ENCODE measurements around the gene CPAMD8. TPM values are rescaled to one million over a fixed set of nuclear protein-coding genes. Genes with fewer than 3 reads are reported as not detected.

The CPAMD8 gene
- total RNA-seq, 4 donors from 2014 or later: 5.4 to 9.7 (median 9.1) TPM

DNA sequence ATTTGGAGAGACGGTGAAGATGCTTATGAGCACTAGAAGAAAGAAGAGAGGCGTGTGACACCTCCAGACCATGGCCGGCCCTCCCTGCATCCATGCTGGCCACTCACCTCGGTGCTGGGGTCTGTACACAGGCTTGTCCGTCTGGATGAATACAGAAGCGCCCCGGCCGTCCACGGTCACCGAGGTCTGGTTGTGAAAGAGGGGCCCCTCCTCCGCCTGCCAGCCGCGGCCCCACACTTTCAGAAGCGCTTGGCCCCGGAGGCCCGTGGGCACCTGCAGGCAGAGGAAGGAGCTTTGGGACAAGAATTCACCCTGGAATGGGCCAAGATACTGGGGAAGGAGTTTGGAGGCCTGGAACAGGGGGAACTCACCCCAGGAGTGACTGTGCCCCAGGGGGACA lies 15.1 kb downstream of the CPAMD8 start:
- Histone ChIP-seq H3K27me3 (peaks cover 2% of the 10 kb centered on the region), H3K4me3 (no peak overlapping the region), H3K9me3 (no peaks in the 10 kb centered on the region), H3K27ac (no peak overlapping the region), H3K36me3 (no peaks in the 10 kb centered on the region), H3K4me1 (no peaks in the 10 kb centered on the region)
- TF ChIP-seq EP300 (IDR thresholded peaks at IDR 0.05): no peak
- no peak for TF ChIP-seq POLR2A (IDR thresholded peaks at IDR 0.05)
- no peak for TF ChIP-seq POLR2AphosphoS5 (IDR thresholded peaks at IDR 0.05)
- TF ChIP-seq, protein P1, sequence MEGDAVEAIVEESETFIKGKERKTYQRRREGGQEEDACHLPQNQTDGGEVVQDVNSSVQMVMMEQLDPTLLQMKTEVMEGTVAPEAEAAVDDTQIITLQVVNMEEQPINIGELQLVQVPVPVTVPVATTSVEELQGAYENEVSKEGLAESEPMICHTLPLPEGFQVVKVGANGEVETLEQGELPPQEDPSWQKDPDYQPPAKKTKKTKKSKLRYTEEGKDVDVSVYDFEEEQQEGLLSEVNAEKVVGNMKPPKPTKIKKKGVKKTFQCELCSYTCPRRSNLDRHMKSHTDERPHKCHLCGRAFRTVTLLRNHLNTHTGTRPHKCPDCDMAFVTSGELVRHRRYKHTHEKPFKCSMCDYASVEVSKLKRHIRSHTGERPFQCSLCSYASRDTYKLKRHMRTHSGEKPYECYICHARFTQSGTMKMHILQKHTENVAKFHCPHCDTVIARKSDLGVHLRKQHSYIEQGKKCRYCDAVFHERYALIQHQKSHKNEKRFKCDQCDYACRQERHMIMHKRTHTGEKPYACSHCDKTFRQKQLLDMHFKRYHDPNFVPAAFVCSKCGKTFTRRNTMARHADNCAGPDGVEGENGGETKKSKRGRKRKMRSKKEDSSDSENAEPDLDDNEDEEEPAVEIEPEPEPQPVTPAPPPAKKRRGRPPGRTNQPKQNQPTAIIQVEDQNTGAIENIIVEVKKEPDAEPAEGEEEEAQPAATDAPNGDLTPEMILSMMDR (IDR thresholded peaks at IDR 0.05): no peak
- 82% methylated on average over 13 of the region's 16 CpGs for WGBS
- DNase-seq (ENCODE audit: low spot score in 2 of 2): no peak

DNA sequence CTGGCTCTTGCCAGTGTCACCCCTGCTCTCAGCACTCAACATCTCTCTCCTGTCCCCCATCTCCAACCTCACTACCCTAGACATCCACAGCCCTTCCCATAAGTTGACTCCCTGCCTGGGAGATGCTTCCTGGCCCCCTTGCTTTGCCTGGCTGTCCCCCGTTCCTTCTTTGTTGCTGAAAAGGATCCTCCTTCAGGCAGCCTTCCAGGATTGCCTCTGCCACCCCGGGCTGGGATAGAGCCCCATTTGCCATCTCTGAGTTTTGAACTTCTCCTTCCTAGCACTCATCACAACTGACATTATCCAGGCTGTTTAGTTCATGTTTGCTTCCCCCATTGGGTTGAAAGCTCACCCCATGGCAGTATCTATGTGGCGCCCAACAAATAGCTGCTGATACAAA lies 20.0 kb downstream of the CPAMD8 start:
- whole genome bisulfite sequencing: 93% methylated on average over 3 of the region's 3 CpGs
- no peaks in the 10 kb centered on the region for H3K4me1 ChIP-seq
- no peak for TF ChIP-seq POLR2AphosphoS5 (IDR thresholded peaks at IDR 0.05)
- TF ChIP-seq POLR2A (IDR thresholded peaks at IDR 0.05): no peak
- TF ChIP-seq EP300 (IDR thresholded peaks at IDR 0.05): no peak
- TF ChIP-seq, protein P1 (IDR thresholded peaks at IDR 0.05): no peak

DNA sequence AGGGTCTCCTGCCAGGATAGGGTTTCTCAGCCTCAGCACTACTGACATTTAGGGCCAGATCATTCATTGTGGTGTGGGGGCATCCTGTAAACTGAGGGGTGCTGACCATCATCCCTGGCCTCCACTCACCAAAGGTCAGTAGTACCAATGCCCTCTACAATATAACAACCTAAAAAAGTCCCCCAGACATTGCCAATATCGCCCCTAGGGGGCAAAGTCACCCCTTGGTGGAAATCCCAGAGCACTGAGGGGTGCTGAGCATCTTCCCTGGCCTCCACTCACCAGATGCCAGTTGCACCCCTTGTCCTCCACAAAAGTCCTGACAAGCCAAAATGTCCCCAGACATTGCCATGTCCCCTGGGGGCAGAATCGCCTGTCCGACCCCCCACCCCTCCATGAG lies 21.6 kb downstream of the CPAMD8 start:
- no peaks in the 10 kb centered on the region for H3K9me3 ChIP-seq
- no peak for TF ChIP-seq POLR2AphosphoS5 (IDR thresholded peaks at IDR 0.05)
- no peak for DNase-seq (ENCODE audit: low spot score in 2 of 2)
- H3K36me3 ChIP-seq: no peaks in the 10 kb centered on the region
- H3K4me1 ChIP-seq: no peaks in the 10 kb centered on the region
- 89% methylated on average over 3 of the region's 3 CpGs for WGBS
- no peak overlapping the region for H3K4me3 ChIP-seq
- H3K27me3 ChIP-seq: peaks cover 12% of the 10 kb centered on the region
- no peak overlapping the region for H3K27ac ChIP-seq

More for the DNA sequence above, 20.0 kb downstream of the CPAMD8 start:
- Histone ChIP-seq H3K27ac (no peak overlapping the region), H3K4me3 (no peak overlapping the region), H3K27me3 (peaks cover 10% of the 10 kb centered on the region), H3K9me3 (no peaks in the 10 kb centered on the region), H3K36me3 (no peaks in the 10 kb centered on the region)
- no peak for DNase-seq (ENCODE audit: low spot score in 2 of 2)

DNA sequence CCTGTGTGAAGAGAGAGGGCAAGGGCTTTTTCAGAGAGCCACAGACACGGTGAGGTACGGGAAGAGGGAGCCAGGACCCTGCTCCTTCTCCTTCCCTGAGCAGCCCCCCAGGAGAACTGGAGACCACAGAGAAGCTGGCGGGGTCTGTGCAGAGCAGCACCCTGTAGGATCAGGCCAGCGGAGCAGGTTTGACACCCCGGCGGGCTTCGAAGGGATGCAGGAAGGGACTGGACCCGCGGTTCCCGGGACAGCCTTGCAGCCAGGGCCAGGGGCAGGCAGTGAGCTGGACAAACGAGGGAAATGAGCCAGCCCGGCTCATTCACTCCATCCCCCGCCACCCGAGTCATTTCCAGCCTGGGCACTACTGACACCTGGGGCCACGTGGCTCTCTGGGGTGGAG lies 22.2 kb downstream of the CPAMD8 start:
- Histone ChIP-seq H3K27me3 (peaks cover 12% of the 10 kb centered on the region), H3K27ac (no peak overlapping the region), H3K4me1 (no peaks in the 10 kb centered on the region), H3K36me3 (no peaks in the 10 kb centered on the region), H3K9me3 (no peaks in the 10 kb centered on the region), H3K4me3 (no peak overlapping the region)
- no peak for DNase-seq (ENCODE audit: low spot score in 2 of 2)
- 87% methylated on average over 6 of the region's 15 CpGs for WGBS
- TF ChIP-seq, protein P1 (IDR thresholded peaks at IDR 0.05): no peak
- TF ChIP-seq POLR2AphosphoS5 (IDR thresholded peaks at IDR 0.05) (no peak), EP300 (IDR thresholded peaks at IDR 0.05) (no peak), POLR2A (IDR thresholded peaks at IDR 0.05) (no peak)

DNA sequence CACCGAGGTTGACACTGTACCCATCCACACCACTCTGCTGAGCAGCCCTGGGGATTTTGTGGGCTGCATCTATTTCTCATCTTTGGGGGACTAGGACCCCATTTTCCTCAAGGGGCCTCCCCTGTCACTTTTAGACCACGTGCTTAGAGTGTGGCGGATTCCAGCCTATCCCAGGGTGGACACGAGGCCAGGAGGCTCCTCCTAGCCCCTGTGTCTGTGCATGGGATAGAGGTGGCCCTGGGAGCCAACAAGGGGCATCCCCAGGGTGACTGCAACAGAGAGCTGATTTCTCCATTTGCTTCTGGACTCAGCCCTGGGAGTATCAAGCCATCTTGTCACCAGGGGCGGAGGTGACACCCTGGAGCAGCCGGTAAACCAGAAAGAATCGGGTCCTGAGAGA lies 24.2 kb downstream of the CPAMD8 start:
- WGBS: 81% methylated on average over 7 of the region's 7 CpGs
- Histone ChIP-seq H3K36me3 (no peaks in the 10 kb centered on the region), H3K27me3 (peaks cover 12% of the 10 kb centered on the region), H3K4me3 (no peak overlapping the region), H3K4me1 (no peaks in the 10 kb centered on the region), H3K27ac (no peak overlapping the region), H3K9me3 (no peaks in the 10 kb centered on the region)
- no peak for TF ChIP-seq EP300 (IDR thresholded peaks at IDR 0.05)
- TF ChIP-seq, protein P1 (IDR thresholded peaks at IDR 0.05): no peak
- TF ChIP-seq POLR2A (IDR thresholded peaks at IDR 0.05): no peak
- TF ChIP-seq POLR2AphosphoS5 (IDR thresholded peaks at IDR 0.05): no peak
- no peak for DNase-seq (ENCODE audit: low spot score in 2 of 2)

DNA sequence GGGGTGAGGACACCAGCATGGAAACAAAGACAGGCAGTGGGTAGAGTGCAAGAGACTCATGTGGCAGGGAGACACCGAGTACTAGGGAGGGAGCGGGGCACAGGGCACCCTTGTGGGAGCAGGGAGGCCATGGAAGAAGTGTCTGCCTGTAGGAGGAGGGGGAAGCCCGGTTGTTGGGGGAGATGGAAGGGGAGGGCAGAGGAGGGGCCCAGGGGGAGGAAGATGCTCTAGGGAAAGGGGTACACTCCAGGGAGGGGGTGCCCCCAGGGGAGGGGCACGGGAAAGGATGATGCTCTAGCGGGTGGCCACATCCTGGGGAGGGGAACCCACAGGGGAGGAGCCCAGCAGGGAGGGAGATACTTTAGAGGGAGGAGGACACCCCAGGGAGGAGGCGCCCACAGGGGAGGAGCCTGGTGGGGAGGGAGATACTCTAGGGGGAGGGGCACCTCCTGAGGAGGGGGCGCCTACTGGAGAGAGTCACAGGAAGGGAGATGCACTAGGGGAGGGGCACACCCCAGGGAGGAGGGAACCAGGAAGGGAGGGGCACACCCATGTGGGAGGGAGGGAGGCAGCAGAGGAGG lies 24.9 kb downstream of the CPAMD8 start:
- TF ChIP-seq EP300 (IDR thresholded peaks at IDR 0.05) (no peak), POLR2A (IDR thresholded peaks at IDR 0.05) (no peak), POLR2AphosphoS5 (IDR thresholded peaks at IDR 0.05) (no peak)
- TF ChIP-seq, protein P1 (IDR thresholded peaks at IDR 0.05): no peak
- no peaks in the 10 kb centered on the region for H3K4me1 ChIP-seq
- DNase-seq (ENCODE audit: low spot score in 2 of 2): no peak
- H3K27me3 ChIP-seq: peaks cover 12% of the 10 kb centered on the region
- 47% methylated on average over 7 of the region's 7 CpGs for WGBS
- H3K27ac ChIP-seq: no peak overlapping the region
- H3K4me3 ChIP-seq: no peak overlapping the region
- H3K36me3 ChIP-seq: no peaks in the 10 kb centered on the region
- no peaks in the 10 kb centered on the region for H3K9me3 ChIP-seq

Data from suprapubic skin (tissue), 4 donors.